Stimulated activated CD8-positive, alpha-beta memory T cell treated with anti-CD3 and anti-CD28 coated beads, Interleukin-15, amount 100 ng/mL, for 1 hour (primary cell): ENCODE data around the gene KMT2B.
"Not testable (repeated sequence)": the region's sequence is repeated elsewhere in the genome, so short reads cannot be mapped to it uniquely, and the experiment has no call there.

Experiments
- DNase-seq: peaks from one replicate; pipeline ENCODE4 v3.0.0-alpha.2; 2020; ENCODE audit warnings: low read depth

The KMT2B gene

GRCh38 chr19:35757231-35757748 lies 39.5 kb downstream of the KMT2B start:
- DNase-seq: no peak

- DNase-seq: peak; percentile 92
Measured at GRCh38 chr19:35757749-35758608, 40.2 kb downstream of the KMT2B start, which contains the start of gene PROSER3. Gene PROSER3 (plus strand): TSS chr19:35758176. CDS start chr19:35758216, 40 bp downstream.

DNA sequence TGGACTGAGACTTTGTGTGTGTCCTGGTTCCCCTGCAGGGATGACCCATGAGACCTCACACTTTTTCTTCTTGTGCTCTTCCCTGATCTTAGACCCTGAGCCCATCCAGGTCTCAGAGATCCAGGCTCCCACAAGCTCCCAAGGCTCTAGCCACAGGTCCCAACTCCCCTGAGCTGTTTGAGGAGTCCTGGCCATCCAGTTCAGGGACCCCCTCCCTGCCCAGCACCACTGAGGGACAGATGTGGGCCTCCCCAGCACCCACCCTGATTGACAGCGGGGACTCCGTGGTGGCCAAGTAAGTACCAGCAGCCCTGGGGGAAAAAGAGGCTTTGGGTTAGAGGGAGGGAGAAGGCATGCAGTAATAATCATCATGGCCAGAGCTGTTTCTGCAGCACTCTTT lies 41.9 kb downstream of the KMT2B start:
- DNase-seq: no peak

- no peak for DNase-seq
Measured at GRCh38 chr19:35760711-35761349, 43.0 kb downstream of the KMT2B start.

DNA sequence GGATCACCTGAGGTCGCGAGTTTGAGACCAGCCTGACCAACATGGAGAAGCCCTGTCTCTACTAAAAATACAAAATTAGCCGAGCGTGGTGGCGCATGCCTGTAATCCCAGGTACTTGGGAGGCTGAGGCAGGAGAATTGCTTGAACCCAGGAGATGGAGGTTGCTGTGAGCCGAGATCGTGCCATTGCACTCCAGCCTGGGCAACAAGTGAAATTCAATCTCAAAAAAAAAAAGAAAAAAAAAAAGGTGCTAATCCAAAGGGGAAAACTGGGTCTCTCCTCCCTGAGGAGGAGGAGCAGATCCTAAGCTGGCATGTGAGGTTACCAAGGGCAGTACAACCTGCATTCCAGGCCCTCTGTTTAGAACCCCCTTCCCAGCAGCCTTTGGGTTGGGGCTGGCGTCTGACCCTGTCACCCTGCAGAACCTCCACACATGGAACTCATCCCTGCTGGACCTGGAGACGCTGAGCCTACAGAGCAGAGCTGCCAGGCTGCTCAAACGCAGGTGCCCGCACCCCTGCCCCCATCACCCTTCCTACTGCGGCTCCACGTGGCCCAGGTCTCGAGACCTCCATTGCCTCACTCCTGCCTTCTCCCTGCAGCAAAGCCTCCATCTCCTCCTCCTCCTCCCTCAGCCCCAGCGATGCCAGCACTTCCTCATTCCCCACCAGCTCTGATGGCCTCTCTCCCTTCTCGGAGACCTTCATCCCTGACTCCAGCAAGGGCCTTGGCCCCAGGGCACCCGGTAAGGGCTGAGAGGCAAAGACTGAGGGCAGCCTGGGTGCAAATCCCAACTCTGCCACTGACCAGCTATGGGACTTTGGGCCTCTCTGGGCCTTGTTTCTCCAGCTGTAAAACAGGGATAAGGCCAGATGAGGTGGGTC lies 46.9 kb downstream of the KMT2B start:
- DNase-seq: no peak

GRCh38 chr19:35766571-35767104 lies 48.8 kb downstream of the KMT2B start:
- DNase-seq: no peak

DNA sequence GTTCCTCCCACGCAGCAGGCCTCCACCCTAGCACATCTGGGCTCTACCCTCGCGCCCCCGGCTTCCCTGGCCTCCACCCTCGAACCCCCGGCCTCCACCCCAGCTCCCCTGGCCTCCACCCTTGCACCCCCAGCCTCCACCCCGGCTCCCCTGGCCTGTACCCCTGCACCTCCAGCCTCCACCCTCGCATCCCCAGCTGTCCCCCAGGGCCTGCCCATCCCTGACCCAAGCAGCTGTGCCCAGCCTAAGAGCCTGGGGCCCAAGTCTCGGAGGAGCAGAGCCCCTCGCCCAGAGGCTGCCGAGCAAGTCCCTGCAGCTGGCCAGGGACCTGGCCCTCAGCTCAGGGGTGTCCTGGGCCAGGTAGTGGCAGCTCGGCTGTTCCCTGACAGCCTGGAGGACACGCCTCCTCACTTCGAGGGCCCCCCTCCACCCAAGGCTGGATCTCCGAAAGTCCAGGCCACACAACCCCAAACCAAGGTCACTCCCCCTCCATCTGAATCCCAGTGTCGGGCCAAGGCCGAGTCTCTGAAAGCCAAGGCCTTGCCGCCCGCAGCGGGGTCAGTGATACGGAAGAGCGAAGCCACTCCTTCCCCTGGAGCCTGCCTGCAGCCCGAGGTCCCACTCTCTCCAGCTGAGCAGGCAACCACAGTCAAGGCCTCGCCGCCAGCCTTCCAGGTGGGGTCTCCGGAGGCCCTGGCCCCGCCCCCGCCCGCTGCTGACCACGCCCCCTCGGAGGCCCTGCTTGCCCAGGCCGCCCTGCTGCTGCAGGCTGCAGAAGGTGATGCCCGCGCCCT lies 49.7 kb downstream of the KMT2B start:
- DNase-seq: no peak

GRCh38 chr19:35768082-35768421 lies 50.2 kb downstream of the KMT2B start:
- no peak for DNase-seq

DNA sequence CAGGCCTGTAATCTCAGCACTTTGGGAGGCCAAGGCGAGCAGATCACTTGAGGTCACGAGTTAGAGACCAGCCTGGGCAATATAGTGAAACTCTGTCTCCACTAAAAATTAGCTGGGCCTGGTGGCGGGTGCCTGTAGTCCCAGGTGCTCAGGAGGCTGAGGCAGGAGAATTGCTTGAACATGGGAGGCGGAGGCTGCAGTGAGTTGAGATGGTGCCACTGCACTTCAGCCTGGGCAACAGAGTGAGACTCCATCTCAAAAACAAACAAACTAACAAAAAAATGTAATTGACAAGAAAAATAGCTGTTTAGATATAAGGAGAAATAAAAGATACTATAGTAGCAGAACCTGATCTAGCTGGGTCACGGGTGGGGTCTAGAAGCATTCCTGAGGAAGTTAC lies 54.6 kb downstream of the KMT2B start:
- not testable (repeated sequence) for DNase-seq

- DNase-seq: no peak
Measured at GRCh38 chr19:35773020-35773806, 55.4 kb downstream of the KMT2B start.

DNA sequence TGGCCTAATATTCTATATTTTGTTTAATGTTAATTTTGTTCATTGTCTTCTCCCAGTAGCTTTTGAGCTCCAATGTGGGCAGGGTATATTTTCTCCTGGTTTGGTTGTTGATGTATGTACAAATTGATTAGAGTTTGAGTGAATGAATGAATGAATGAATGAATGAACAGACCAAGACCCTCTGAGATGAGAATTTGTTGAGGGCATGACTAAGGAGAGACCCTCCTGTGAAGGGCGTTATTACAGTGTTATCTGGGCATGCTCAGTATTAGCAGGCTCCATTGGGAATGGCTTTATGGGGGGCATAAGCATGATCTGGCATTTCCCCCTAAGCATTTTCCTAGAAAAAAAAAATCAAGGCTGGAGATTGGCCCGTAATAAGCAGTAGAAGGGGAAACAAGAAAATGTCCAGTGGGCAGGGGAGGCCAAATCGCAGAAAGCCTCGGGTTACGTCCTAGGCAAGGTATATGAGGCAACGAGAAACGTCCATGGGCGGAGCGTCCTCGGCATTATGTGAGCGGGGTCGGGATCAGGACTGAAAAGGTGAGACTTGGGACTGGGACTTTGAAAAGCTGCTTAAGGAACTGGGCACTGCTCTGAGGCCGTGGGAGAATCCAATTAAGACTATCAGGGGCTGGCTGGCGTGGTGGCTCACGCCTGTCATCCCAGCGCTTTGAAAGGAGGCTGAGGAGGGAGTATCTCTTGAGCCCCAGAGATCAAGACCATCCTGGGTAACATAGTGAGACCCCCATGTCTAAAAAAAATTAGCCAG lies 56.7 kb downstream of the KMT2B start:
- no peak for DNase-seq

DNA sequence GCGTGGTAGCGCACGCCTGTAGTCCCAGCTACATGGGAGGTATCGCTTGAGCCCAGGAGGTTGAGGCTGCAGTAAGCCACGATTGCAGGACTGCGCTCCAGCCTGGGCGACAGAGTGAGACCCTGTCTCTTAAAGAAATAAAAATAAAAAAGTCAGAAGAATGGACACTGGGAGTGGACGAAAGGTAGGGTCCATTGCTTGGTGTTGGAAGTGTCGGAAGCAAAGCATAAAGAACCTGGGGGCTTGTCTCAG lies 57.2 kb downstream of the KMT2B start:
- no peak for DNase-seq

- peak; percentile 99 for DNase-seq
Measured at GRCh38 chr19:35775298-35776101, 57.7 kb downstream of the KMT2B start, which contains the start of gene ARHGAP33. Gene ARHGAP33 (plus strand): TSS chr19:35775564. CDS start chr19:35775659, 95 bp downstream.

DNA sequence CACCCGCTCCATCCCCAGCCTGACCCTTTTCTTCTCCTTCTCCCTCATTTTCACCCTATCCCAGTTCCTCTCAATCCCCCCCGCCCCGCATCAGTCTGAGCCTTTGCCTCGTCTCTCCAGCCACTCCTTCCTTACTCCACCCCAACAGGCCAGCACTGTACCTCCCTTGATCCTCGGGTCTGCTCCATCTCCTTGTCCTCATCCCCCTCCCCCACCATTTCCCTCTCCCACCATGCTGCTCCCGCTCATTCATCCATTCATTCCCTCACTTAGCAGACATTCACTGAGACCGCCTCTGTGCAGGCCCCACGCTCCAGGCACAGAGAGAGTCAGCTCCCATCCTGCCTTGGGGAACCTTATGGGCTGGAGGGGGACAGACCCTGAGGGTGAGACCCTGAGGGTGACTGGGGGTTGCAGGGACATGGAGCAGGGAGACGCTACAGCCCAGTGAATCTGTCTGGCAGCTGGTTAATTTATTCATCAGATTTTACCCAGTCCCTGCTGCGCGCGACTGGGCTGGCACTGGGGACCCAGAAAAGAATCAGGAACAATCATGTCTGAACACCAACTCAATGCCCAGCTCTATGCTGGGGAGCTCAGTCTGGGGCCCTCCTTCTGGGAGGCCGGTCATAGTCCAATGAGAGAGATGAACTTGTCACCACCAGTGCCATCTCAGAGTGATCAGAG lies 58.4 kb downstream of the KMT2B start:
- DNase-seq: no peak

- DNase-seq: no peak
Measured at GRCh38 chr19:35777086-35777841, 59.5 kb downstream of the KMT2B start.

DNA sequence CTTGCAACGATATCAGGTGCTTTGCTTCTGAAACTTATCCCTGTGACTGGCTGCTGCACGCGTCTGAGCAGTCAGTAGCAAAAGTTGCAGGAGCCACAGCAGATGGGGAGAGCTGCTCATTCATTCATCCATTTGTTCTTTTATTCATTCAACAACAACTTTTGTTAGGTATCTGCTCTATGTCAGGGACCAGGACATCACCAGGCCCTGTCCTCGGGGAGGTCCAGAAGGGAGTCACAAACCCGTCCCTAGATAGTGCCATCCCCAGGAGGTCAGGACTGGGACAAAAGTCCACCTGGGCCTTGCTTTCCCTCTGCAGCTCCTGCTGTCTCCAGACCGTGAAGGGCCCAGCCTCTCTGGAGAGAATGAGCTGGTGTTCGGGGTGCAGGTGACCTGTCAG lies 60.2 kb downstream of the KMT2B start:
- no peak for DNase-seq

GRCh38 chr19:35779033-35779432 lies 61.2 kb downstream of the KMT2B start:
- DNase-seq: no peak

DNA sequence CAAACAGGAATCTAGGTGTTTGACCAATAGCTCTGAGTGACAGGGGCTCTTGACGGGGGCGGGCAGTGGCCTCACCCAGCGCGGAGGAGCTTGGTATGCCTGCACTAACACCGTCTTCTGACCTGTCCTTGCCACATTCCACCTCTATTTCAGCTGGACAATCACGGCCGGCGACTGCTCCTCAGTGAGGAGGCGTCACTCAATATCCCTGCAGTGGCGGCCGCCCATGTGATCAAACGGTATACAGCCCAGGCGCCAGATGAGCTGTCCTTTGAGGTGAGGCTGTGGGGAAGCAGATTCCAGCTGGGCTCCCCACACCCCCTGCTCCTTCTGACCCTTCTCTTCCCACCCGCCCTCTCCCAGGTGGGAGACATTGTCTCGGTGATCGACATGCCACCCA lies 62.3 kb downstream of the KMT2B start:
- no peak for DNase-seq
